Measurements from ENCODE around the gene MOV10L1.

The MOV10L1 gene

GRCh38 chr22:50208430-50208938 lies 118.7 kb downstream of the MOV10L1 start:
- DNase-seq = no peak

- no peak for DNase-seq
Measured at GRCh38 chr22:50208939-50209892, 119.4 kb downstream of the MOV10L1 start.

- peak; percentile 17 for DNase-seq
Measured at GRCh38 chr22:50209893-50210292, 120.1 kb downstream of the MOV10L1 start.

- DNase-seq = no peak
Measured at GRCh38 chr22:50210378-50211139, 120.8 kb downstream of the MOV10L1 start.

GRCh38 chr22:50211147-50211546 lies 121.3 kb downstream of the MOV10L1 start:
- DNase-seq = no peak
